Esophagus squamous epithelium (tissue), 5 donors: ENCODE results near the gene RFLNA. TPM values are rescaled to one million over a fixed set of nuclear protein-coding genes. Genes with fewer than 3 reads are reported as not detected.
"Not testable (repeated sequence)": the region's sequence is repeated elsewhere in the genome, so short reads cannot be mapped to it uniquely, and the experiment has no call there.

Experiments used
- DNase-seq: peaks from one replicate; lab custom pipeline; 2025; lab: John Stamatoyannopoulos, UW
- H3K27ac ChIP-seq, 4 donors: fragments of 200-600 bp; sonication (generic); one replicate each; pipeline ENCODE4 v1.5.1; 2016 to 2019; ENCODE audit warnings: mild to moderate bottlenecking in 1 of 4
- H3K27me3 ChIP-seq, 4 donors: fragments of 200-600 bp; sonication (generic); 1 replicate in 3 of 4; 2 replicates in 1 of 4; pipeline versions ENCODE4 v1.5.1 to v1.6.0; 2017 to 2021; ENCODE audit warnings: antibody characterized with exemption in 1 of 4
- H3K36me3 ChIP-seq, 3 donors: fragments of 200-600 bp; sonication (generic); one replicate each; pipeline ENCODE4 v1.5.1; 2016 to 2019
- H3K4me1 ChIP-seq, 3 donors: fragments of 200-600 bp; sonication (generic); one replicate each; pipeline ENCODE4 v1.5.1; 2017 to 2019
- H3K4me3 ChIP-seq, 4 donors: fragments of 200-600 bp; sonication (generic); 1 replicate in 3 of 4; 2 replicates in 1 of 4; pipeline ENCODE4 v1.5.1; 2016 to 2019; ENCODE audit warnings: mild to moderate bottlenecking in 2 of 4, moderate library complexity in 1 of 4
- H3K9me3 ChIP-seq, 3 donors: fragments of 200-600 bp; sonication (generic); one replicate each; pipeline ENCODE4 v1.5.1; 2016 to 2019
- CTCF ChIP-seq, 6 experiments: fragments of 450-650 bp in 4 of 6; fragments of 200-600 bp in 2 of 6; sonication (generic) in 2 of 6; IDR thresholded peaks; one replicate each; pipeline ENCODE4 v1.5.1; 2016 to 2019; ENCODE audit warnings: antibody characterized with exemption in 6 of 6, mild to moderate bottlenecking in 4 of 6, moderate library complexity in 4 of 6
- POLR2A ChIP-seq, 4 donors: fragments of 450-650 bp; IDR thresholded peaks; one replicate each; pipeline ENCODE4 v1.6.1; 2017; ENCODE audit warnings: antibody characterized with exemption in 4 of 4, mild to moderate bottlenecking in 4 of 4, moderate library complexity in 3 of 4
- WGBS, 2 donors: methylation state at CpG; one replicate each; pipeline ENCODE4 v1.1.5; 2018; 5-methylcytosine and 5-hydroxymethylcytosine counted together
- intact Hi-C: fragments of 100-400 bp; cut with DNase I; formaldehyde crosslinking; loops from one replicate; pipeline ENCODE4 v1.15.0; 2022
- total RNA-seq, 4 donors: library from RNA; depleted of rRNA; stranded (reverse); fragments of >200 nt; gene quantifications; one replicate each; pipeline ENCODE4 v1.1.0, GENCODE V29; 2016
- donor health status: DM: yes; HTN: yes; CAD: no.

Gene RFLNA
- total RNA-seq, 4 donors from 2014 or later, result 0.23 to 0.57 (median 0.45) TPM; not detected in 1

- intact Hi-C loops, result loop anchor here (5.0 kb wide), 1 partner anchor 284 kb away; no protein-coding TSS in a partner anchor
- Histone ChIP-seq H3K27ac (no peak overlapping the region), H3K4me3 (no peak overlapping the region), H3K27me3 (no peaks in the 10 kb centered on the region), H3K36me3 (peaks cover 21 to 35% (median 33%) of the 10 kb centered on the region in 3 donors), H3K4me1 (peaks cover 0 to 4% (median 0%) of the 10 kb centered on the region in 3 donors), H3K9me3 (peaks cover 0 to 18% (median 0%) of the 10 kb centered on the region in 3 donors)
- 23 to 51% methylated on average over 4 to 7 of the region's 7 CpGs for WGBS, 2 donors
- no peak for DNase-seq
- TF ChIP-seq POLR2A (IDR thresholded peaks at IDR 0.05) (no peak), CTCF (IDR thresholded peaks at IDR 0.05) (no peak)
Observed at GRCh38 chr12:124321556-124322270, 26.8 kb downstream of the RFLNA start.

GRCh38 chr12:124322271-124322998 lies 27.5 kb downstream of the RFLNA start:
- intact Hi-C loops, result loop anchor here (5.0 kb wide), 1 partner anchor 285 kb away; no protein-coding TSS in a partner anchor
- peaks cover 21 to 42% (median 36%) of the 10 kb centered on the region in 3 donors for H3K36me3 ChIP-seq
- no peak for TF ChIP-seq CTCF (IDR thresholded peaks at IDR 0.05)
- TF ChIP-seq POLR2A (IDR thresholded peaks at IDR 0.05), result no peak
- peaks cover 0 to 18% (median 0%) of the 10 kb centered on the region in 3 donors for H3K9me3 ChIP-seq
- H3K4me1 ChIP-seq, result peaks cover 0 to 11% (median 0%) of the 10 kb centered on the region in 3 donors
- H3K27me3 ChIP-seq, result no peaks in the 10 kb centered on the region
- no peak overlapping the region for H3K4me3 ChIP-seq
- H3K27ac ChIP-seq, result no peak overlapping the region
- WGBS, 2 donors, result 74 to 82% methylated on average over 7 to 9 of the region's 10 CpGs
- no peak for DNase-seq

GRCh38 chr12:124322999-124323328 lies 28.1 kb downstream of the RFLNA start:
- H3K9me3 ChIP-seq, result peaks cover 0 to 18% (median 0%) of the 10 kb centered on the region in 3 donors
- WGBS, 2 donors, result 78 to 92% methylated on average over 1 of the region's 1 CpG
- peaks cover 0 to 16% (median 2%) of the 10 kb centered on the region in 3 donors for H3K4me1 ChIP-seq
- H3K27ac ChIP-seq, DNase-seq, H3K4me3 ChIP-seq, H3K27me3 ChIP-seq: not testable (repeated sequence)
- H3K36me3 ChIP-seq, result peaks cover 21 to 47% (median 36%) of the 10 kb centered on the region in 3 donors
- intact Hi-C loops, result loop anchor here (5.0 kb wide), 1 partner anchor 286 kb away; no protein-coding TSS in a partner anchor

GRCh38 chr12:124323771-124324530 lies 29.1 kb downstream of the RFLNA start:
- DNase-seq, result no peak
- Histone ChIP-seq H3K36me3 (peaks cover 21 to 57% (median 36%) of the 10 kb centered on the region in 3 donors), H3K27ac (no peak overlapping the region), H3K9me3 (peaks cover 0 to 18% (median 0%) of the 10 kb centered on the region in 3 donors), H3K4me1 (peaks cover 0 to 24% (median 4%) of the 10 kb centered on the region in 3 donors), H3K4me3 (no peak overlapping the region), H3K27me3 (no peaks in the 10 kb centered on the region)
- 98% methylated on average over 11 of the region's 11 CpGs for WGBS, 2 donors
- intact Hi-C loops, result loop anchor here (5.0 kb wide), 1 partner anchor 287 kb away; no protein-coding TSS in a partner anchor
- no peak for TF ChIP-seq POLR2A (IDR thresholded peaks at IDR 0.05)
- TF ChIP-seq CTCF (IDR thresholded peaks at IDR 0.05), result no peak
